HL-60 (cell line): ENCODE measurements around the gene SLC18A2.

Experiments used
- CTCF ChIP-seq: IDR thresholded peaks from one replicate; pipeline ENCODE4 v1.5.1; 2011; ENCODE audit warnings: low read length, control low read depth, inconsistent platforms; ENCODE audit not compliant: insufficient read depth
- SPI1 ChIP-seq: IDR thresholded peaks from 2 replicates; pipeline ENCODE4 v1.6.1; 2012; ENCODE audit warnings: low read depth, mild to moderate bottlenecking, borderline replicate concordance

DNA sequence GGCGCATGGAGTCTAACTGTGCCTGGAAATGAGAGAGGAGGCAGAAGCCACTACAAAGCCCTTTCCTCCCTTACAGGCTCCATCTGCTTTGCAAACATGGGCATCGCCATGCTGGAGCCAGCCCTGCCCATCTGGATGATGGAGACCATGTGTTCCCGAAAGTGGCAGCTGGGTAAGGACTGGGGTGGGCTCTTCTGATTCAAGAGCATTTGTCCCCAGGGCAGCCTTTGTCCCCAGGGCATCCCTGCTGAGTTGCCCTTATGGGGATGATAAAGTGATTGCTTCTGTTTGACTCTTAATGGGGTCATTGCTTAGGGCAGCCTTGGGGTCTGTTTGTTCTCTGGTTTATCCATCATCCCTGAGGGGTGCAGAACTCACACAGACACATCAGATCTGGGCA lies 16.8 kb downstream of the SLC18A2 start:
- TF ChIP-seq SPI1 (no peak), CTCF (no peak)
